GM23338 (cell line): ENCODE data around the gene SELENOO. TPM values are rescaled to one million over a fixed set of nuclear protein-coding genes. Genes with fewer than 3 reads are reported as not detected.

Source experiments
- ATAC-seq: fragments of 200-7000 bp; cut with Tn5 transposase; 3 replicates; pipeline ENCODE4 v1.9.1; 2020
- DNase-seq: peaks from one replicate; pipeline ENCODE4 v3.0.0-alpha.2; 2015; ENCODE audit warnings: low spot score
- H2AFZ ChIP-seq: fragments of 200-600 bp; sonication (generic); 2 replicates; pipeline ENCODE4 v1.8.0; 2016; ENCODE audit warnings: antibody characterized with exemption, mild to moderate bottlenecking, moderate library complexity
- H3F3A ChIP-seq: fragments of 200-600 bp; sonication (generic); replicated peaks from 2 replicates; pipeline ENCODE4 v1.8.0; 2017; ENCODE audit warnings: antibody characterized with exemption, mixed run types, low read depth
- H3K27ac ChIP-seq: fragments of 200-600 bp; sonication (generic); 2 replicates; pipeline ENCODE4 v1.6.1; 2016; ENCODE audit warnings: low read depth
- H3K27me3 ChIP-seq: fragments of 200-600 bp; sonication (generic); 2 replicates; pipeline ENCODE4 v1.8.0; 2016; ENCODE audit warnings: mild to moderate bottlenecking, mixed run types, moderate library complexity; ENCODE audit not compliant: insufficient read depth
- H3K36me3 ChIP-seq: fragments of 200-600 bp; sonication (generic); 2 replicates; pipeline ENCODE4 v1.8.0; 2016; ENCODE audit warnings: mild to moderate bottlenecking; ENCODE audit not compliant: insufficient read depth
- H3K4me1 ChIP-seq: fragments of 200-600 bp; sonication (generic); 2 replicates; pipeline ENCODE4 v1.8.0; 2016; ENCODE audit warnings: mild to moderate bottlenecking, moderate library complexity; ENCODE audit not compliant: insufficient read depth
- H3K4me2 ChIP-seq: fragments of 200-600 bp; sonication (generic); 2 replicates; pipeline ENCODE4 v1.7.1; 2017; ENCODE audit warnings: mixed run types
- H3K4me3 ChIP-seq: fragments of 200-600 bp; sonication (generic); 2 replicates; pipeline ENCODE4 v1.6.1; 2016; ENCODE audit warnings: mixed run types
- H3K79me2 ChIP-seq: fragments of 200-600 bp; sonication (generic); replicated peaks from 2 replicates; pipeline ENCODE4 v1.8.0; 2017; ENCODE audit warnings: mild to moderate bottlenecking; ENCODE audit not compliant: insufficient read depth
- H3K9me2 ChIP-seq: fragments of 200-600 bp; sonication (generic); 2 replicates; pipeline ENCODE4 v1.8.0; 2017; ENCODE audit not compliant: insufficient read depth
- H4K20me1 ChIP-seq: fragments of 200-600 bp; sonication (generic); replicated peaks from 2 replicates; pipeline ENCODE4 v1.8.0; 2017; ENCODE audit warnings: mild to moderate bottlenecking; ENCODE audit not compliant: insufficient read depth
- H3K27ac Mint-ChIP-seq: 2 replicates; pipeline ENCODE4 v1.8.0; 2020; ENCODE audit warnings: inconsistent platforms, mild to moderate bottlenecking, moderate library complexity, mixed read lengths
- H3K27me3 Mint-ChIP-seq: 3 replicates; pipeline ENCODE4 v1.8.0; 2022; ENCODE audit warnings: low read depth, mild to moderate bottlenecking, moderate library complexity, mixed read lengths, inconsistent platforms; ENCODE audit not compliant: insufficient read depth, poor library complexity
- H3K36me3 Mint-ChIP-seq: 3 replicates; pipeline ENCODE4 v1.8.0; 2021; ENCODE audit warnings: low read depth, mild to moderate bottlenecking, inconsistent platforms, moderate library complexity, mixed read lengths
- H3K4me1 Mint-ChIP-seq: 3 replicates; pipeline ENCODE4 v1.8.0; 2020; ENCODE audit warnings: mild to moderate bottlenecking, inconsistent platforms, mixed read lengths
- H3K4me3 Mint-ChIP-seq: 3 replicates; pipeline ENCODE4 v1.8.0; 2021; ENCODE audit warnings: moderate library complexity, mild to moderate bottlenecking, inconsistent platforms, mixed read lengths
- H3K9me3 Mint-ChIP-seq: 3 replicates; pipeline ENCODE4 v1.8.0; 2020; ENCODE audit warnings: moderate library complexity, mild to moderate bottlenecking, inconsistent platforms, mixed read lengths
- CREB1 ChIP-seq: fragments of 250-450 bp; sonication (Bioruptor Pico); IDR thresholded peaks from 2 replicates; pipeline ENCODE4 v1.5.0; 2020; ENCODE audit warnings: low read depth, mild to moderate bottlenecking, moderate library complexity
- CTCF ChIP-seq, 2 experiments: fragments of 200-600 bp in 1 of 2; sonication (generic) in 1 of 2; conservative IDR thresholded peaks; 2 replicates each; pipeline versions ENCODE4 v1.5.1 to v1.6.1; 2016 to 2017; ENCODE audit warnings: antibody characterized with exemption in 2 of 2, low read depth in 2 of 2, mild to moderate bottlenecking in 2 of 2, moderate library complexity in 1 of 2
- ETS1 ChIP-seq: IDR thresholded peaks from 2 replicates; pipeline ENCODE4 v1.6.1; 2016; ENCODE audit warnings: antibody characterized with exemption
- EZH2 ChIP-seq: fragments of 200-600 bp; sonication (generic); IDR thresholded peaks from one replicate; pipeline ENCODE4 v1.8.0; 2017; ENCODE audit warnings: antibody characterized with exemption, mild to moderate bottlenecking, low read depth; ENCODE audit not compliant: unreplicated experiment
- EZH2phosphoT487 ChIP-seq: fragments of 200-600 bp; sonication (generic); IDR thresholded peaks from one replicate; pipeline ENCODE4 v1.8.1; 2018; ENCODE audit warnings: antibody characterized with exemption; ENCODE audit not compliant: unreplicated experiment
- JUNB ChIP-seq: IDR thresholded peaks from one replicate; pipeline ENCODE4 v1.6.1; 2016; ENCODE audit warnings: antibody characterized with exemption; ENCODE audit not compliant: unreplicated experiment
- NANOG ChIP-seq: IDR thresholded peaks from 2 replicates; pipeline ENCODE4 v1.6.1; 2016; ENCODE audit warnings: antibody characterized with exemption, borderline replicate concordance
- POLR2AphosphoS5 ChIP-seq: IDR thresholded peaks from 2 replicates; pipeline ENCODE4 v1.6.1; 2016; ENCODE audit warnings: antibody characterized with exemption, low read depth
- REST ChIP-seq: IDR thresholded peaks from one replicate; pipeline ENCODE4 v1.6.1; 2018; ENCODE audit warnings: antibody characterized with exemption; ENCODE audit not compliant: unreplicated experiment
- STAT1 ChIP-seq: IDR thresholded peaks from one replicate; pipeline ENCODE4 v1.6.1; 2016; ENCODE audit warnings: antibody characterized with exemption; ENCODE audit not compliant: unreplicated experiment
- ZNF114 ChIP-seq: fragments of 250-450 bp; sonication (Bioruptor Pico); IDR thresholded peaks from 2 replicates; pipeline ENCODE4 v1.5.0; 2020; ENCODE audit warnings: mild to moderate bottlenecking, moderate library complexity
- ZNF331 ChIP-seq: fragments of 250-450 bp; sonication (Bioruptor Pico); IDR thresholded peaks from 2 replicates; pipeline ENCODE4 v1.5.0; 2020; ENCODE audit warnings: low read depth, mild to moderate bottlenecking, moderate library complexity
- ZNF462 ChIP-seq: fragments of 250-450 bp; sonication (Bioruptor Pico); IDR thresholded peaks from 2 replicates; pipeline ENCODE4 v1.5.0; 2020; ENCODE audit warnings: mild to moderate bottlenecking, moderate library complexity
- polyA plus RNA-seq: library from polyadenylated mRNA; unstranded; fragments of >200 nt; fragmentation: Nextera tagmentation; extraction: Ambion mirVana; gene quantifications from 2 replicates; pipeline ENCODE4 v1.2.1, GENCODE V29; 2016
- total RNA-seq: library from RNA; depleted of rRNA; stranded (reverse); fragments of >200 nt; shearing (Covaris generic); gene quantifications from 2 replicates; pipeline ENCODE4 v1.2.3, GENCODE V29; 2014

SELENOO gene
- total and polyA plus RNA-seq, 2 experiments from 2014 or later = 6.8 to 21.3 TPM

GRCh38 chr22:50218996-50219727 is 18.4 kb downstream of the SELENOO start:
- Histone ChIP-seq H2AFZ (no peak overlapping the region), H3K9me2 (no peaks in the 10 kb centered on the region), H3K4me3 (no peak overlapping the region), H3K79me2 (peaks cover 5% of the 10 kb centered on the region; the same call in 1 of the 2 replicates), H3F3A (no peaks in the 10 kb centered on the region), H4K20me1 (peaks cover 8% of the 10 kb centered on the region), H3K4me1 (no peaks in the 10 kb centered on the region; the same call in 1 of the 2 replicates), H3K27ac (no peak overlapping the region), H3K36me3 (no peaks in the 10 kb centered on the region), H3K4me2 (no peak overlapping the region), H3K27me3 (no peaks in the 10 kb centered on the region)
- Mint-ChIP-seq H3K9me3 (no peaks in the 10 kb centered on the region), H3K4me3 (no peak overlapping the region; the same call in 2 of the 3 replicates), H3K27ac (no peak overlapping the region), H3K4me1 (peaks cover 2% of the 10 kb centered on the region; the same call in 2 of the 3 replicates), H3K36me3 (peaks cover 62% of the 10 kb centered on the region), H3K27me3 (peaks cover 1% of the 10 kb centered on the region)
- TF ChIP-seq ZNF114 (CRISPR knock-in tag) (no peak), EZH2 (no peak), REST (no peak), JUNB (no peak), NANOG (no peak), CTCF (conservative IDR thresholded peaks at IDR 0.05; ENCODE audit: low read depth in 2 of 2) (no peak), ZNF462 (no peak), EZH2phosphoT487 (no peak), ZNF331 (CRISPR knock-in tag) (no peak), POLR2AphosphoS5 (no peak), STAT1 (no peak), ETS1 (no peak), CREB1 (CRISPR knock-in tag) (no peak)
- peak; percentile 77 for DNase-seq
- peak; percentile 88 for ATAC-seq
